Measurements from ENCODE around the gene RELN. TPM values are rescaled to one million over a fixed set of nuclear protein-coding genes. Genes with fewer than 3 reads are reported as not detected.

Gene RELN
- total RNA-seq, 1 experiment from 2014 or later, result 0.10 TPM

DNA sequence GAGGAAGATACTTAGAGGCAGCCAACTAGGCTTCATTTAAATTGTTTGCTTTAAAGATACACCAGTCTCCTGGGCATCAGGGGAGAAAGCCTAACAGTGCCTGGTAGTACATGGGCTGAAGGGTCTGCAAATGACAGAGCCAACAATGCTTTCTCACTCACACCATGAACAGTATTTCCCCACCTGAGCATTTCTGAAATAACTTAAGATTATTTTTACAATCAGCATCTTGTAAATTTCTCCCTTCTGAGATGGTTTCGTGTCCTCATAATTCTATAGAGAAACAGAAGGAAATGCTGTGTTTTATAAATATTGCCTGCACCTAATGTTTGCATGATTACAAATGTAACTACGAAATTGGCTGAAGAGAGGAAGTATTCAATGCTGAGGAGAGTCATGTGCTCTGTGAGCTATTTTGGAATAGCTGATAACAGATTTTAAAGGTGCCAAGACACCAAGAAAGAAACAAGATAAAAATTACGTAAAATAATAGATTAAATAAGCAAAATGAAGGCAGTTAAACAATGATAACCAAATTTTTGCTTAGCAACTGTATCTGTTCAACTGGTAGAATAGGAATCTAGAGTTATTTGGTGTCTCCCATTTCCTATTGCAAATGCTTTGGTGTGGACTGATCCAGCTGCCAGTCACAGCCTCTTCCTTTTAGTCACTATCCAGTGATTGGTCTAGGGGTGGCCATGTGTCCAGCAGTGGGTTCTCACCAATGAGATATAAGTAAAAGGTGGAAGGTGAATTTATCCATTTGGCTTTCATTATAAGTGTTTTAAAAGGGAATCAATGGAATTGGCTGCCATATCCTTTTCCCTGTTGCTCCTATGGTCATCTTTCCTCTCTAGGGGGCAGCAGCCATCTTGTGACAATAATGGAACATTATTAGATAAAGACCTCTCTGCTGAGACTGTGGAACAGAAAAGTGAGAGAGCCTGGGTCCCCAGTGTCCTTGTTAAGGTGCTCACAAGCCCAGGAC lies 375.5 kb downstream of the RELN start:
- Histone ChIP-seq H3K4me3 (ENCODE audit: low read depth in 2 of 2, low read length in 2 of 2) (no peak overlapping the region), H3K4me1 (ENCODE audit: control insufficient read depth, insufficient read depth, low read length) (no peaks in the 10 kb centered on the region), H3K27me3 (ENCODE audit: control insufficient read depth, insufficient read depth, low read length) (peaks cover 6% of the 10 kb centered on the region), H3K9me3 (ENCODE audit: control insufficient read depth, insufficient read depth, low read depth, low read length) (no peaks in the 10 kb centered on the region), H3K36me3 (ENCODE audit: control insufficient read depth, insufficient read depth, low read length) (no peaks in the 10 kb centered on the region), H3K27ac (ENCODE audit: low read length) (no peak overlapping the region)
- intact Hi-C loops (cut with micrococcal nuclease; ENCODE audit: unreplicated experiment) (no loop called here), in situ Hi-C loops (cut with HindIII; ENCODE audit: low pct_unique_long_range_greater_than_20kb, low sequenced_read_pairs) (no loop called here)
- POLR2A ChIA-PET, result no interaction called here
- no peak for ATAC-seq
- TF ChIP-seq, protein P1, sequence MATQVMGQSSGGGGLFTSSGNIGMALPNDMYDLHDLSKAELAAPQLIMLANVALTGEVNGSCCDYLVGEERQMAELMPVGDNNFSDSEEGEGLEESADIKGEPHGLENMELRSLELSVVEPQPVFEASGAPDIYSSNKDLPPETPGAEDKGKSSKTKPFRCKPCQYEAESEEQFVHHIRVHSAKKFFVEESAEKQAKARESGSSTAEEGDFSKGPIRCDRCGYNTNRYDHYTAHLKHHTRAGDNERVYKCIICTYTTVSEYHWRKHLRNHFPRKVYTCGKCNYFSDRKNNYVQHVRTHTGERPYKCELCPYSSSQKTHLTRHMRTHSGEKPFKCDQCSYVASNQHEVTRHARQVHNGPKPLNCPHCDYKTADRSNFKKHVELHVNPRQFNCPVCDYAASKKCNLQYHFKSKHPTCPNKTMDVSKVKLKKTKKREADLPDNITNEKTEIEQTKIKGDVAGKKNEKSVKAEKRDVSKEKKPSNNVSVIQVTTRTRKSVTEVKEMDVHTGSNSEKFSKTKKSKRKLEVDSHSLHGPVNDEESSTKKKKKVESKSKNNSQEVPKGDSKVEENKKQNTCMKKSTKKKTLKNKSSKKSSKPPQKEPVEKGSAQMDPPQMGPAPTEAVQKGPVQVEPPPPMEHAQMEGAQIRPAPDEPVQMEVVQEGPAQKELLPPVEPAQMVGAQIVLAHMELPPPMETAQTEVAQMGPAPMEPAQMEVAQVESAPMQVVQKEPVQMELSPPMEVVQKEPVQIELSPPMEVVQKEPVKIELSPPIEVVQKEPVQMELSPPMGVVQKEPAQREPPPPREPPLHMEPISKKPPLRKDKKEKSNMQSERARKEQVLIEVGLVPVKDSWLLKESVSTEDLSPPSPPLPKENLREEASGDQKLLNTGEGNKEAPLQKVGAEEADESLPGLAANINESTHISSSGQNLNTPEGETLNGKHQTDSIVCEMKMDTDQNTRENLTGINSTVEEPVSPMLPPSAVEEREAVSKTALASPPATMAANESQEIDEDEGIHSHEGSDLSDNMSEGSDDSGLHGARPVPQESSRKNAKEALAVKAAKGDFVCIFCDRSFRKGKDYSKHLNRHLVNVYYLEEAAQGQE (IDR thresholded peaks at IDR 0.05; ENCODE audit: insufficient read depth in 1 of 2, low read depth in 2 of 2, low read length in 1 of 2), result no peak
- TF ChIP-seq, protein P2, sequence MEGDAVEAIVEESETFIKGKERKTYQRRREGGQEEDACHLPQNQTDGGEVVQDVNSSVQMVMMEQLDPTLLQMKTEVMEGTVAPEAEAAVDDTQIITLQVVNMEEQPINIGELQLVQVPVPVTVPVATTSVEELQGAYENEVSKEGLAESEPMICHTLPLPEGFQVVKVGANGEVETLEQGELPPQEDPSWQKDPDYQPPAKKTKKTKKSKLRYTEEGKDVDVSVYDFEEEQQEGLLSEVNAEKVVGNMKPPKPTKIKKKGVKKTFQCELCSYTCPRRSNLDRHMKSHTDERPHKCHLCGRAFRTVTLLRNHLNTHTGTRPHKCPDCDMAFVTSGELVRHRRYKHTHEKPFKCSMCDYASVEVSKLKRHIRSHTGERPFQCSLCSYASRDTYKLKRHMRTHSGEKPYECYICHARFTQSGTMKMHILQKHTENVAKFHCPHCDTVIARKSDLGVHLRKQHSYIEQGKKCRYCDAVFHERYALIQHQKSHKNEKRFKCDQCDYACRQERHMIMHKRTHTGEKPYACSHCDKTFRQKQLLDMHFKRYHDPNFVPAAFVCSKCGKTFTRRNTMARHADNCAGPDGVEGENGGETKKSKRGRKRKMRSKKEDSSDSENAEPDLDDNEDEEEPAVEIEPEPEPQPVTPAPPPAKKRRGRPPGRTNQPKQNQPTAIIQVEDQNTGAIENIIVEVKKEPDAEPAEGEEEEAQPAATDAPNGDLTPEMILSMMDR (IDR thresholded peaks at IDR 0.05), result peak; percentile 39
- TF ChIP-seq SIN3A (IDR thresholded peaks at IDR 0.05; ENCODE audit: borderline replicate concordance, insufficient read depth, low read depth, low read length) (no peak), POLR2AphosphoS5 (IDR thresholded peaks at IDR 0.05; ENCODE audit: low read depth, low read length) (no peak)
- CTCF ChIA-PET, result no interaction called here
- no TSS peak for BruUV-seq (replicated peaks)
- no peak for DNase-seq (ENCODE audit: low read depth, low spot score)

DNA sequence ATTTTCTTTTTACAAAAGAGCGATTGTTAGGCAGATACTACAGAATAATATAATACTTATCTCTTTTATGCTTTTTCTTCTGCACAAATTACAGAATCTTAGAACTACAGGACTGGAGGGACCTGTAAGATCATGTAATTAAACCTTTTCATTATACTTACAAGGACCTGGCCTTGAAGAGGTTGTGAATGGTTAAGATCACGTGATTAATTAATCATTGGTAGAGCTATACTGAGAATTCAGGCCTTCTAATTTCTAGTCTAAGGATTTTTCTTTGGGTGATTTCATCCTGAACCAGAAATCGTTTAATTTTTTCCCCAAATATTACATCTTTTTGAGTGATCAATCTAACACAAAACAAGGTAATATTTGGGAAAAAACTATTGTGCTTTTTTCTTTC lies 379.7 kb downstream of the RELN start:
- H3K27me3 ChIP-seq (ENCODE audit: control insufficient read depth, insufficient read depth, low read length), result no peaks in the 10 kb centered on the region; the same call in none of the 2 replicates
- H3K27ac ChIP-seq (ENCODE audit: low read length), result no peak overlapping the region
- TF ChIP-seq SIN3A (IDR thresholded peaks at IDR 0.05; ENCODE audit: borderline replicate concordance, insufficient read depth, low read depth, low read length) (no peak), POLR2AphosphoS5 (IDR thresholded peaks at IDR 0.05; ENCODE audit: low read depth, low read length) (no peak), TCF7L2 (IDR thresholded peaks at IDR 0.05; ENCODE audit: low read depth, low read length) (no peak)
- TF ChIP-seq, protein P1 (IDR thresholded peaks at IDR 0.05; ENCODE audit: insufficient read depth in 1 of 2, low read depth in 2 of 2, low read length in 1 of 2), result no peak
- TF ChIP-seq, protein P2 (IDR thresholded peaks at IDR 0.05), result no peak
- DNase-seq (ENCODE audit: low read depth, low spot score) (no peak), ATAC-seq (no peak)
- no TSS peak for BruUV-seq (replicated peaks)
- CTCF ChIA-PET, result no interaction called here
- H3K4me3 ChIP-seq (ENCODE audit: low read depth in 2 of 2, low read length in 2 of 2), result no peak overlapping the region
- no peaks in the 10 kb centered on the region for H3K4me1 ChIP-seq (ENCODE audit: control insufficient read depth, insufficient read depth, low read length)
- no peaks in the 10 kb centered on the region for H3K9me3 ChIP-seq (ENCODE audit: control insufficient read depth, insufficient read depth, low read depth, low read length)
- intact Hi-C loops (cut with micrococcal nuclease; ENCODE audit: unreplicated experiment), result no loop called here
- in situ Hi-C loops (cut with HindIII; ENCODE audit: low pct_unique_long_range_greater_than_20kb, low sequenced_read_pairs), result no loop called here
- POLR2A ChIA-PET, result no interaction called here
- H3K36me3 ChIP-seq (ENCODE audit: control insufficient read depth, insufficient read depth, low read length), result no peaks in the 10 kb centered on the region

Measured in Panc1 (cell line).